NCI-H2196 (cell line): ENCODE measurements around the gene SPTLC1.
"Not testable (repeated sequence)": the region's sequence is repeated elsewhere in the genome, so short reads cannot be mapped to it uniquely, and the experiment has no call there.

Experiments
- DNase-seq: peaks from one replicate; lab custom pipeline; 2025; ENCODE audit not compliant: unreplicated experiment; lab: John Stamatoyannopoulos, UW

The SPTLC1 gene

DNA sequence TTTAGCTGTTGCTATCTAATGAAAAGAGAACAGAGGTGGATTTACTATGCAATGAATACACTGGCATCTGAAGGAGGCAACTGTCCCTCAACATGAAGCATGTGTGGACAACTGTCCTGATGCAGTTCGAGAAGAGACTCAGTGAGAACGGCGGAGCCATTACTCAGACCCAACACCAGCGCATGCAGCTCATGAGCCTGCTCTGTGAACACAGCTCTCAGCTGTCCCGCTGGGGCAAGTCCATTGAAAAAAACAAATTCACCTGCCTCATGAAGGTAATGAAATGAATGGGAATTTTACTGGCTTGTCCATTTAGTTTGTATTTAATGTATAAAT, 78.8 kb downstream of the SPTLC1 start:
- DNase-seq: no peak

DNA sequence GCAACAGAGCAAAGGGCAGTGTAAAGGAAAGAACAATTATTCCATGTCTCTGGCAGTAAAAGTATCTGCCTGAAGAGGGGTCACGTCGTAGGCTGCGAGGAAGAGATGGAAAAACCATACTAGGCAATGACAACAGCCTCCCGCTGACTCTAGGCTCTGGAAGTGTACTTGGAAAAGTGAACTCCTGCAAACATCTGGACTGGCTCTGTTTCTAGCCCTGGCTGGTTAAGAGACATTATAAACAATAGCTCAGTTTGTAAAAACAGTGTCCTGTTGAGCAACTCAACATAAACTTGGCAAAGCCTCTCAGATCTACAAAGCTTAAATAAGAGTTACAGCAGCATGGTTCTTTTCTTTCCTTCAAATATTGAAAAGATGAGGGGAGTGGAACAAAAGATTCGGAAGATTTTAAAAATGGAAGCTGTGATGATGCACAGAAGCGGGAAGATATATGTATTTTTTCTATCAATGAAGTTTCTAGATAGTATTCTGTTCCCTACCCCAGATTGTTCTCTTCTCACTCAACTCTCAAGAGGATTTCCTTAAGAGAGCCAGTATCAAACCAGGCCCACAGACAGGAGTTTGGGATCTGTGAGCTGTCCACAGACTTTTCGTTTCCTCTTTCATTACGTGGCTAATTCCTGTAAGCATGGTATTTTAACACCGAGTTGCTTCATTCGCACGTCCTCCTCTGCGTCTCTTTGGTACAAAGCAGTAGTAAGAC, 79.4 kb downstream of the SPTLC1 start:
- DNase-seq: no peak

DNA sequence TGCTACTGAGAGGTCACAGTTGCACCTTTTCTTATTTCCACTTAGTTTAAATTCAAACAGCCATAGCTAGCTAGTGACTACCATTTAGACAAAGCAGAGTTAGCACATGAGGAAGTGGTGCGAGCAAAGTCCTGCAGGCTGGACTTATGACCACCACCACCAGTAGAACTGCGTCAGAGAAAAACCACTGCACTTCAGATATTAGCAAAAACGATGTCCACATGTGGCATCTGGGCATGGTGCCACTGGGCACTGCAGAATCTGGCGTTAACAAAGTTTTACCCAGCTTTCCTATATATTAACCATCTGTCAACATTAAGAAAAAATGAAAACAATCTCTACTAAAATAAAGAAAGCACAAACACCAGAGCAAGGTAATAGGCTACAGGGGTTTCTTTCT, 80.1 kb downstream of the SPTLC1 start:
- DNase-seq: no peak

DNA sequence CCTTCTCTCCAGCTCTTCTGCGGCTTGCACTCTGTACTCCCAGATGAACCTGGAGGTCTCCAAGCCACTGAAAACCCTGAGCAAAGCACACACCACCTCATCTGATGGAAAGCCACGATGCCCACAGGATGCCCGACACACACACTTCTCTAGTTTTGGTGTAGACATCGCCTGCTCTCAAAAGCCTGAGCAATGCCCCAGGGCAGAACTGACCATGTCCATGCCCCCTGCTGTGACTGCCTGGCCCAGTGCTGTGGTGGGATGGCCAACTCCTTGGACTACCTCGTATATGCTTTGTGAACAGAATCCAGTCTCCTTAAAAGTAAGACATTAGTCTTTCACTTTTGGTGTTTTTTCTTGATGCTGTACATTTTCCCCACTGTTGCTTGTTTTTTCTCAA, 81.2 kb downstream of the SPTLC1 start:
- no peak for DNase-seq

DNA sequence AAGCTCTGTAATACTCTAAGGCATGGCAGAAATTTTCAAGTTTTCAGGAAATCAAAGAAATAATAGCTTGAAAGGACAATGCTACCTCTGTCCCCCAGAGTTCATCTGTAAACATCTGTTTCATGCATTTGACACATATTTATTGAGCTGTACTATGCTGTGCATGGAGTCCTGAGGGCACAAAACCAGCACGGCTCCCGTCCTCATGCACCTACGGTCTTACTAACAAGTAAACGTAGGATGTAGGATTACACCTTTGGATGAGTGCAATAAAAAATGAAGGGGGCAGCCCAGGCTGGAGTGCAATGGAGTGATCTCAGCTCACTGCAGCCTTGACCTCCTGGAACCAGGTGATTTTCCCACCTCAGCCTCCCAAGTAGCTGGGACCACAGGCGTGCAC, 81.9 kb downstream of the SPTLC1 start:
- no peak for DNase-seq

DNA sequence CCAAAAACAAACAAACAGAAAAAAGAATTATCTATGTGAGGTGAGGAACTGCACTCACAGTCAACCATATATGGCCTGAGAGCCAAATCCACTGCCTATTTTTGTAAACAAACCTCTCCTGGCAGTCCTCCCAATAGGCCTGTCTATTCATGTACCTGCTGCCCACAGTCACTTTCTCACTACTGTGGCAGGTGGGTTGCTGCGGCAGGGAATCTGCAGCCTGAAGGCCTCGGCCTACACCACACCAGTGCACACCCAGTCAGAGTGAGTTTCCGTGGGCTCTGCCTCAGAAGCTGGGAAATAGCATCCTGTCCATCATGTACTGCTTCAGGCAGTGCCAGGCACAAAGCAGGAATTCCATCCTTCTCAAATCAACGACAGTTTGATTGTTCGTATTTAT, 82.3 kb downstream of the SPTLC1 start:
- DNase-seq: peak; percentile 2

DNA sequence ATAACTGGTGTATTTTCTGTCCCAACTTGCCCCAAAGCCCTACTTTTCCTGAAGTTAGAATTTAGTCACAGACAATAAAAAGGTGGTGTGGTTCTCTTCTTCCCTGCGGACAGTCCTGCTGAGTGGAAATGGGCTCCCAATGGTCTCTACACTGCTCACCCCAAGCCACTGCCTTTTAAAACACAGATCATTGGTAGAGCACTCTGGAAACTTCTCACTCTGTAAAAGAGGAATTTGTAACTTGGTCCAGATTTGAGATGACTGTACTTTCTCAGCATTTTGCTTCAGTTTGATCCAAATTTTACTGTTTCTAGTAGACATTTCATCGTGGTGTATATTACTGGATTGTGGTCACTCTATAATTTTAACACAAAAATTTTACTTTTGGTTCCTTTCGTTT, 84.8 kb downstream of the SPTLC1 start:
- DNase-seq: no peak

DNA sequence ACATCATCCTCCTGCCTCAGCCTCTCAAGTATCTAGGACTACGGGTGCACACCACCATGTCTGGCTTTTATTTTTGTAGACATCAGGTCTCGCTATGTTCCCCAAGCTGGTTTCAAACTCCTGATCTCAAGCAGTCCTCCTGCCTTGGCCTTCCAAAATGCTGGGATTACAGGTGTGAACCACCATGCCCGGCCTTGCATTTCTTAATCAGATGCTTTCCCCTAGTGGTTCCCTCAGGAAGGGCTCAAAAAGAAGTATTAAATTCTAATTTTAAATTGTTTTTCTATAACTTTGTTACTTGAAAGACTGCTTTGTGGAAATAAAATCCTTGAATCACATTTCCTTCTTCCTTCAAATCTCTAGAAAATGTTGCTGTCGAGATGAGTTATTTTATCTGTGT, 85.7 kb downstream of the SPTLC1 start:
- no peak for DNase-seq

DNA sequence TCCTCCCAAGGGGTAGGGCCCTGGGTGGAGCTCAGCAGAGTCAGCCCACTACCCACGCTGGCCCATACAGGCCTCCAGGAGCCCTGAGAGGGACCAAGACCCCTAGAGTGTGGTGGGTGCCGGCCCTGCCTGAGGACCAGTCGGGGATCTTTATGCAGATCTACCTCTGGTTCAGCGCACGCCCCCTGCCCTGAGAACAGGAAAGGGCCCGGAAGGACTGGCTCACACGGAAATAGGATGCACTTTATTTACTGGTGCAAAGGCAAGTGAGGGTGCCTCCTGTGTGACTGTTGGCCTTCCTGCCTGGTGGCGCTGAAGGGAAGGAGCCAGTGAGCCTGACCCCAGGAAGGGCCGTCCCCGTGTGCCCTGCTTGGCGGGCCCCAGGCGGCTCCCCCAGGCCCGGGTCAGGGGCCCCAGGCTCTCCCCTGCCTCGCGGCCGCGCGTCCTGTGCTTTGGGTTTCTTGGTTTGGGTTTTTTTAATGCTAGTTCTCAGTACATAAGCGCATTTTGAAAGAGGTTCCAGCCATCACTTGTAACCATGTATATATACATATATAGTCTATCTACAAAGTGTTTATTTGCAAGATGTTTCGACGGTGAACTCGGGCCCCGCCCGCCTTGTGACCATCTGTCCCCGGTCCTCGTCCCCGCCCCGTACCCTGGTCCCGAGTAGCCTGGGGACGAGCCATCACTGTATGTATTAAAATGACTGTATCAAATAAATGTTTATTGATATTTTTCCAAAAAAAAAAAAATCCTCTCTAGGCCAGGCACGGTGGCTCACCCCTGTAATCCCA, 88.8 kb downstream of the SPTLC1 start:
- DNase-seq: no peak

DNA sequence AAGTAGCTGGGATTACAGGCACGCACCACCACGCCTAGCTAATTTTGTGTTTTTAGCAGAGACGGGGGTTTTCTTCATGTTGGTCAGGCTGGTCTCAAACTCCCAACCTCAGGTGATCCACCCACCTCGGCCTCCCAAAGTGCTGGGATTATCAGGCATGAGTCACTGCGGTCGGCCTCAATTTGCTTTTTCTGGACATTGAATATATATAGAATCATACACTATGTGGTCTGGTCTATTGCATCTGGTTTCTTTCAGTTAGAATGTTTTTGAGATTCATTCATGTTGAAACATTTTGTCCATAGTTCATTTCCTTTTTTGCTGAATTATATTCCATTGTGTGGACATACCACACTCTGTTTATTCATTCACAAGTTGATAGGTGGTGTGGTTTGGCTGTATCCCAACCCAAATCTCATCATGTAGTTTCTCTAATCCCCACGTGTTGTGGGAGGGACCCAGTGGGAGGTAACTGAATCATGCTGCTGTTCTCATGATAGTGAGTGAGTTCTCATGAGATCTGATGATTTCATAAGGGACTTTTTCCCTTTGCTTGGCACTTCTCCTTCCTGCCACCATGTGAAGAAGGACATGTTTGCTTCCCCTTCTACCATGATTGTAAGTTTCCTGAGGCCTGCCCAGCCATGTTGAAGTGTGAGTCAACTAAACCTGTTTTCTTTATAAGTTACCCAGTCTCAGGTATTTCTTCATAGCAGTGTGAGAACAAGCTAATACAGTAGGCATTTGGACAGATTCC, 93.2 kb downstream of the SPTLC1 start:
- DNase-seq: not testable (repeated sequence)

DNA sequence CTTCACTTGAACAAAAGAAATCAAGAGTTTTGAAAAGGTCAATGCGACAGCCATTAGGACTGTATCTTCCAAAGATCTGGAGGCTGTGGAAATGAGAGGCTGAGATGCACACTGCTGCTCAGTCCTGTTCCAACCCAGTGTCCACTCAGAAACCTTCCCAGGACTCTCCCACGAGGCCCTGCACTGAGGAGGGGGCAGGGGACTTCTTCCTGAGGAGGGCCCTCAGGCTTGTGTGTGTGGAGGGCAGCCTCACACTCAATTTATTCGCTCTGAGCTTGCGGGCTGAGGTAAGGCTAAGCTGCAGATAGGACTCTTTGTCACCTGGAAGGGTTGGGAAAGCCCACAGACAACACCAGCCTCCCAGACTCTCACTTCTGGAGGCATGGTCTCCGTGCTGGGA, 95.6 kb downstream of the SPTLC1 start:
- no peak for DNase-seq

DNA sequence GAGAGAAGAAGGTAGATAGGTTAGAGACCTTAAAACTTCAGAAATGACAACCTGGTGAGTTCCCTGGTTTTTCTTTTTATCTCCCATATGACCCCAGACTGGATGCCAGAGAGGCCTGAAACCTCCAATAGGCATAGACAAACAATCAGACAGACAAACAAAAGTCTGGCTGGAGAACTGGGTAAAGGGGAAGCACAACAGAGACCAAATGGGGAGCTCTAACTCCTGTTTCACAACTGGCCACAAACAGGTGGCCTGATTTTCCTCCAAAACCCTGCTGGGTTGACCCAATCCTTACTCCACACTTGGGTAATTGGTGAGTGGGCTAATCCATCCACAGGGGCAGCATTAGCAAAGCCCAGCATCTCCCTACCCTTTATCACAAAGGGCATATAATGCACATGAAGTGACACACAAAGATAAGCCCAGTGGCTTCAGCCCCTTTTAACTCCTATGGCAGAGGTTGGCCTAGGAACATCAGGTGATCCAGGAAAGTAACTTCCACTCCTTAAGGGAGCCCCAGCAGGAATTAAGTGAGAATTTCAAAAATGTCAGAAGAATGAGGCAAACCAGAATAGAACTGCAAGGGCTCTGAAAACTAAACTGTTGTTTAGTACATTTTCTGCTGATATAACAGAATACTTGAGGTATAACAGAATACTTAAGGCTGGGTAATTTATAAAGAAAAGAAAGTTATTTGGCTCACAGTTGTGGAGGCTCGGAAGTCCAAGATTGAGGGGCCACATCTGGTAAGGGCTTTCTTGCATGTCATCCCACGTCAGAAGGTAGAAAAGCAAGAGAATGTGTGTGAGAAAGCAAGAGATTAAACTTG, 104.3 kb downstream of the SPTLC1 start:
- no peak for DNase-seq

DNA sequence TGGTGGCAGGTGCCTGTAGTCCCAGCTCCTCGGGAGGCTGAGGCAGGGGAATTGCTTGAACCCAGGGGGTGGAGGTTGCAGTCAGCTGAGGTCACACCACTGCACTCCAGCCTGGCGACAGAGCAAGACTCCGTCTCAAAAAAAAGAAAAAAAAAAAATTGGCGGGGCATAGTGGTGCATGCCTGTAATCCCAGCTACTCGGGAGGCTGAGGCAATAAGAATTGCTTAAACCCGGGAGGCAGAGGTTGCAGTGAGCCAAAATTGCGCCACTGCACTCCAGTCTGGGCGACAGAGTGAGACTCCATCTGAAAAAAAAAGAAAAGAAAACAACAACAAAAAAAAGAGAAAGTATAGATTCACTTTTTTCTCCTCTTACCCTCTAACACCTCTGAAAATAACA, 105.0 kb downstream of the SPTLC1 start:
- DNase-seq: not testable (repeated sequence)

DNA sequence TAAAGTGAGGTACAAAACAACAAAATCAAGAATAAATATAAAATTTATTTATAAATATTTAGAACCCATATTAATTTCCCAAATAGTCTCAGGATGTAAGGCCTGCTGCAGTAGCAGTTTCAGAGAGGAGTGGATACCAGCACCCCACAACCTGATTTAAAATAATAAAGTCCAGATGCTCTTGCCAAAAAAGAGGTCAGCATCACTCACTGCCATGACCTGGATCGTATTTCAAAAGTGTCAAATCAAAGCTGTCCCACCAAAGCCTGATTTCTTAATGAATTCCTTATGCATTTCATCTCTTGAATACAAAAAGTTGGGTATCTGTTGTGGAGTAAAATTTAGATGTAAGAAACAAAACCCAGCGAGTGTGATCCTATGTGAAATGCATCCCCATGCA, 107.2 kb downstream of the SPTLC1 start:
- no peak for DNase-seq

DNA sequence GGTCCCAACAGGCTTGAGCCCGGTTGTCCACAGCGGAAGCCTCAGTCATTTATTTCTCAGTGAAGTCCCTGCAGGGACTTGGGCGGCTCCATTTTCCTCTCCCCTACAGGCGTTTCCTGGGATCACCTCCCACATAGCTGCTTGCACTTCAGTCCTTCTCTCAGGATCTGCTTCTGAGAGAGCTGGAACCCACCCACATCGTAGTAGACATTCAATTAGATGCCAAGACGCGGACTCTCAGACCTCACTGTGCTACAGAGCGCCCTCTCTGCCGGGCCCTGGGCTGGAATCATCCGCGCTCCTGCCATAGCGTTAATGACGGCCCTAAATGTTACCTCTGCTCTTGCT, 111.2 kb downstream of the SPTLC1 start:
- no peak for DNase-seq

DNA sequence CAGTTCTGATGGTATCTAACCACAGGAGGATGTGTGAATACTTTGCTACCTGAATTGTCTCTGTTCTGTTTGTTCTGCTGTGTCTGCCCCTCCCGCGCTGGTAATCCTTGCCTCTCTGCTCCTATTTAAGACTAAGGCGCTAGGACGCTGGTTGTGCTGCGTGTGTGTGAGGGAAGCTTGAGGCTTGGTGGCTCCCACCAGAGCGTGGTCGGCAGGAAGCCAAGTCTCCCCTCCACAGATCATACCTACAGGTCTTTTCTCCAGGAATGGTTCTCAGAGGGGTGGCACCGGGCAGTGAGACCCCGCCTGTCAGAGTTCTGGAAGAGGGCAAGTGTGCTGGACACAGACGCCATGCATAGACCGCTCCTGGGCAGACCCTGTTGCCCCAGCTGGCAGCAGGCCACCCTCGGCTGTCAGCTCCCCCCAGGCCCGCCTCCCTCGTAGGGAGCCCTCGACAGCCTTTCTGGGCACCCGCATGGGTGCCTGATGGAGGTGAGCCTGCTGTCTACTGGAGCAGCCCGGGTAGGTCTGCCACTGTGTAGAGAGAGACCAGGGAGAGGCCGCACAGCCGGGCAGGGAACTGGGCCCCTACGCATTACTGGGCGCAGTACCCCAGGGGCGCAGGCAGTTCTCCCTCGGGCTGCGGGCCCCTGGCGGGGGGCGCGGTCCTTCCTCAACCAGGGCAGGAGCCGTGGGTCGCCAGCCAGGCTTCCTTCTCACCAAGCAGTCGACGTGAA, 111.7 kb downstream of the SPTLC1 start:
- DNase-seq: no peak

DNA sequence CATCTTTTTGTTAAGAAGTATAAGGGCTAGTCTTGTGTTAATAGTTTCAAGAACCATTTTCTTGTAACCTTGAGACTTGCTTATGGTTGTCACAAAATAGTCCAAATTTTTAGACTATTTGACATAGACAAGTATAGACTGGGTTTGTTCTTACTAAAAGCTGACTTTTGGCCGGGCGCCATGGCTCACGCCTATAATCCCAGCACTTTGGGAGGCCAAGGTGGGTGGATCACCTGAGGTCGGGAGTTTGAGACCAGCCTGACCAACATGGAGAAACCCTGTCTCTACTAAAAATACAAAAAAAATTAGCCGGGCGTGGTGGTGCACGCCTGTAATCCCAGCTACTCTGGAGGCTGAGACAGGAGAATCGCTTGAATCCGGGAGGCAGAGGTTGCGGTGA, 113.3 kb downstream of the SPTLC1 start:
- DNase-seq: not testable (repeated sequence)

DNA sequence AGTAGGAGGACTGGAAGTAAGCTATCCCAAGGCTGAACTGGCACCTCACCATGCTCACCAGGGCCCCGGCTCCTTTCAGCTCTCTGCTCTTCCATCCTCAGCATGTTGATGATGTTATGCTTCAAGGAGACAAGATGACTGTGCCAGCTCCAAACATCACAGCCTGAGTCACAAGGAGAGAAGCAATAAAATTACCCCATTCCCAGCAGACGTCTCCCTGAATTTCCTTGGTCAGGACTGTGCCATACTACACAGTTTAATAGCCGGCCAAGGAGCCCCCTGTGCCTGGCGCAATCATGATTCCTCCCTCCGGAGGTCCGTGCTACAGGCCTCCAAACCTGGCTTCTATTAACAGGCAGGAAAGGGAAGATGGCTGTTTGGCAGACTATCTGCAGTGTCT, 114.0 kb downstream of the SPTLC1 start:
- DNase-seq: no peak

DNA sequence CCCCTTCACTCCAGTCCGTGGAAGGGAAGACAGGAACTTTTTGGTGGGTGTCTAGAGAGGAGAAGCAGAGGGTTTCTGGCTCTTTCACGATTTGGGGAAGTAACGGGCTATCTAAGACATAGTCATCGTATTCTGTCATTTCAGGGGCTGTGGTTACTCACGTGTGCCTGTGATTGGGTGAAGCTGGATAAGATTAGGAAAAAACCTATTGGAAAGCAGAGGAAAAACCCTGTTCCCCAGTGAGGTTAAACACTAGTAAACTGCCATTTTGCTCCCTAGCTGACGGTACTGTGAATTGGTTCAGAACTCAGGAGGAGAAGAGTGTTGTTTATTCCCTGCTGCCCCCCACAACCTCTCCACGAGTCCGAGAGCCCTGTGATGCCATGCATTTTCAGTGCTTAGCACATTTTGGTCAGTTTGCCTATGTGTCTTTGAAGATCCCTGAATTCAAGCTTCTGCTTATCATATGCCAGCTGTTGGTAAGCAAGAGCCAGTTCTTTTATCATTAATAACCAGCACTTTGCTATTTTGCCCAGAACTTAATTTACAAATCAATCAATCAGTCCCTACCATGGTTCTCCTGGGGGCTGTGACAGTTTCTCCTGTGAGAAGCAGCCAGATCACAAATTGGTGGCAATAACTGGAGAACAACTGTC, 120.1 kb downstream of the SPTLC1 start:
- DNase-seq: no peak

DNA sequence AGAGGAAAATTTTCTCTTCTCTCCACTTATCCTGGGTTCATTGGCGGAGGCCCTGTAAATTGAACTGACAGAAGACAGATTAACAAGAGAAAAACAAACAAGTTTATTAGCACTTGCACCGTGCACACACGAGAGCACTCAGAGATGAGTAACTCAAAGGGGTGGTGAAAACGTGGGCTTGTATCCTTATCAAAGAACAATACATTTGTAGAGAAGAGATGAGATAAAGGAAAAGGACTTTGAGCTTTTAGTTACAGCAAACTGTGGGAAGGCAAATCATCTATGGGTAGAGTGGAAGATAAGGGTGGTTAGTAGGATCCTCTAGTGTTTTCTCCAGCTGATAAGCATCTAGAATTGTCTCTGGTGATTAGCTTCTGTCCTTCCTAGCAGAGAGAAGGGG, 120.8 kb downstream of the SPTLC1 start:
- DNase-seq: no peak
